Ammon's horn (tissue), 1 donor: ENCODE data around the gene NADK.
A peak's percentile ranks its signal among the peaks of the same experiment; 100 is the strongest.

Experiments used
- DNase-seq: peaks from one replicate; pipeline ENCODE4 v3.0.0-alpha.2; 2016; ENCODE audit warnings: low spot score

NADK gene

DNA sequence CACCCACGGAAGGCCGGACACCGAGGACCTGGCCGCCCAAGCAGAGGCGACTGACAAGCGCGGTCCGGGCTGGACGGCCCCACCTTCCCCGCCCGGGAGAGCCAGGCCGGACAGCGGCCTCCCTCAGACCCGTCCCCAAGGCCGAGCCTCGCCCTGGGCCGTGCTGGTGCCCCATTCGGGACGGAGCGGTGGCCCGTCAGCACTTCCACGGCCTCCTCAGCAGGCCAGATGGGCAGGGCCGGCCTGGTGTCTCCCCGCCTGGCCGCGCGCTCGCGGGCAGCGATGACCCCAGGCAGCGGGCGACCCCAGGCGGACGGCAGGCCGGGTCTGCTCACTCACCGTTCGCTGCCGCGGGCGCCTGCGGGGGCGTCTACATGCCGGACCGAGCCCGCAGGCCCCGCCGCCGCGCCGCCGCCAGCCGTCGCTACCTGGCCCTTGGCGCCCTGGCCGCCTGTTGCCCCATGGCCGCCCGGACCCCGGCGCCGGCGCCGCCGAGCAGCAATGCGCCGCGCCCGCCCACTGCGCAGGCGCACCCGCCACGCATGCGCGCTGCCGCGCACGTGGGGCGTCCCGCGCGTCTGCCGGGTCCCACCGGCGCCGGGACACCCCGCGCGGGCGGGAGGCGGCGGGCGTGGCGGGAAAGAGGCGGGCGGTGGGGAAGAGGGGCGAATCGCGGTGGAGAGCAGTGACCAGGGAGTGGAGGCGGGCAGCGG is at the start of gene NADK:
TSS of gene NADK (minus strand) at position 521 of the 713 bp plus-strand sequence. CDS start 13,064 bp downstream, outside the sequence.
- DNase-seq, result peak; percentile 51

DNA sequence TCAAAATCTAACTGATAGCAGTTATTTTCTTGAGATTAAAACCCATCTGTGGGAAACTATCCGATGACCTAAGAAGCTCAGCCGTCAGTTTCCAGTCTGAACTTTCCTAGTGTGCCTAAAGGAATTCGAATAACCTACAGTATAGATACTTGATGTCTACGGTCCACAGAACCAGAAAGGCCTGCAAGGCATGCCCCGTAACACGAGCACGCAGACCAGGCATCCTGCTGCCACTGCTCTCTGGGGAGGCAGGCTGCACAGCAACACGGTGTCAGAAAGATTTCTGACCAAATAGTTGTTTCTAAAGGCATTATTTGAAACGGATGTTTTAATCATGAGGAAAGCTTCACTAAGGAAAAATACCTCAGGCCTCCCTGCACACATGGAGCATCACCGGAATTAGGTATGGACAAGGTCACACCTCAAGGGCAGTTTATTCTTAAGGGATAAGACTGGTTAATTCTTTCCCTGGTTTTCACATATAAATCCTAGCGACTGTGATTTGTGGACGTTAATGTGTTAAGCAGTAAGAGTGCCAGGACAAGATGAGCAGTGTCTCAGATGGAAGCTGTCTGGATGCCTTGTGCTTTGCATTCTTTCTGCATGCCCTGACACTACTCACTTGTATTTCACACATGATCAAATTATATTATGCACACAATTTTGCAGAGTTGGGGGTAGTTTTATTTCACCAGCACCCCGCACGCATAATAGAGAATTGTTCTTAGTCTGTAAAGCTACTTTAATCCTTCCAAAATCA is 49.0 kb upstream of the NADK start:
- DNase-seq, result no peak

DNA sequence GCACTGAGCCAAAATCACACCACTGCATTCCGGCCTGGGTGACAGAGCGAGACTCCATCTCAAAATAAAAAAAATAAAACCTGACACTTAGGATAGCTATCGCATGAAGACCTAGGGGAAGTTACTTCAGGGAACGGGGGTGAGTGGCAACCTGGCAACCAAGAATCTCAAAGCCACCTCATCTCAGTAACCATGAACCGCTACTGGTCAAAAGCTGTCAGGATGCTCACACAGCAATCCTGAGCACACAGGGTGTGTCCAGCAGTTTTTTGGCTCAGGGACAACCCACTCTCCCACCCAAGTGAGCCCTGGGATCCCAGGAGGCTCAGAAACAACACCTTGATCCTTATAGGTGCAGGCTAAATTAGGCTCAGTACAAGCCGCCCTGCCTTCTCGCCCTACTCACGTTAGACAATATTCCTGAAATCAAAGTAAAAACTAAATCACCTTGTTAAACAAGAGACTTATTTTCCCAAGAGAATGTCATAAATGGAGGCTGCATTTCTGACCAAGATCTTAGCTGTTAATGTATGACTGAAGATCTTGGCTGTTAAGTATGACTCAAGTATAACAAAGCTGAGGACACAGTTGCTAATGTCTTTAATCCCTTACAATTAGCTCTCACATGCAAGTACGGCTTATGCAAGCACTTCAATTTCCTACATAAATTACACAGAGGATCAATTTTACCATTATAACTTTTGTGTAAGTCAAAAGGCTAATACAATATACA is 48.3 kb upstream of the NADK start:
- no peak for DNase-seq

DNA sequence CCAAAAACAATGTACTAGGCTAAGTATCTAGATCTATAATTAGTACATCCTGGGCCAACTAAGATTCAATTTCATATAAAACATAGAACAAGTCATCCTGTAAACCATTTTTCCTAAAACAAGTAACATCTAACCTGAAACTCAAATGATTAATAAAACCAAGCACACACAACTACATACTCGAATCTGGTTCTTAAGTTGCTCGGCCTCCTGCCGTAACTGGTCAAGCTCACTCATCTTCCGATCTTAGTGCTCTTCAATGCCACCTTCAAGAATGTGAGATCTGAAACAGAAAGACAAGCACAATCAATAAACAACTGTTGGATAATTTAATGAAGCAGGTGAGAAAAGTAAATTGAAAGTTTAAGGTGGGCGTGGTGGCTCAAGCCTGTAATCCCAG is 46.9 kb upstream of the NADK start:
- no peak for DNase-seq

- no peak for DNase-seq
Observed at GRCh38 chr1:1819762-1820161, 41.5 kb upstream of the NADK start.

DNA sequence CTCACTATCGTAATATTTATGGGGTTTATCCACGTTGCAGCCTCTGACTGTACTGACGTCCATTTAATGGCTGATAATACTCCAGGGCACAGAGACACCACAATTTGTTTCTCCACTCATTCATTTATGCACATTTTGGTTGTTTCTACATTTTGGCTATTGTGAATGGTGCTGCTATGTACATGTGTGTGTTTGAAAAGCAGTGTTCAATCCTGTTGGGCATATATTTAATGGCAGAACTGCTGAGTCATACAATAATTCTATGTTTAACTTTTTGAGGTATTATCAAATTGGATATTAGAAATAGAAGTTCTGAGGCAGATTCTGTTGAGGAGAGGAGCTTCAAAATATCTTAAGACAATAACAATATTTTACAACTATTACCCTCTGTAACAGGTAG is 39.0 kb upstream of the NADK start:
- no peak for DNase-seq

GRCh38 chr1:1815606-1816281 is 37.5 kb upstream of the NADK start:
- DNase-seq, result no peak

- no peak for DNase-seq
Observed at GRCh38 chr1:1809489-1809888, 31.2 kb upstream of the NADK start.

- no peak for DNase-seq
Observed at GRCh38 chr1:1808206-1808605, 29.9 kb upstream of the NADK start.

DNA sequence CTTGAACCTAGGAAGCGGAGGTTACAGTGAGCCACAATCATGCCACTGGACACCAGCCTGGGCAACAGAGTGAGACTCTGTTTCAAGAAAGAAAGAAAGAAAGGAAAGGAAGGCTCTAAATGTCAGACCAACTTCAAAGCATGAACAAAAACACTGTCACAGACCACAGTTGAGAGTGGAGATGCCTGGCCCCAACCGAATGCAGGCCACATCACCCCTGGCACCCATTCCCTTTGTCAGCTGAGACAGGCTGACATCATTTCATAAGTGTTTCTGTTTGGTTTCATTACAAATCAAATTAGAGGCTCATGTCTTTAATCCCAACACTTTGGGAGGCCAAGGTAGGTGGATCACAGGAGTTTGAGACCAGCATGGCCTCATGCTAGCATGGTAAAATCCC is 28.6 kb upstream of the NADK start:
- DNase-seq, result peak; percentile 58

GRCh38 chr1:1804301-1804700 is 26.0 kb upstream of the NADK start:
- no peak for DNase-seq

DNA sequence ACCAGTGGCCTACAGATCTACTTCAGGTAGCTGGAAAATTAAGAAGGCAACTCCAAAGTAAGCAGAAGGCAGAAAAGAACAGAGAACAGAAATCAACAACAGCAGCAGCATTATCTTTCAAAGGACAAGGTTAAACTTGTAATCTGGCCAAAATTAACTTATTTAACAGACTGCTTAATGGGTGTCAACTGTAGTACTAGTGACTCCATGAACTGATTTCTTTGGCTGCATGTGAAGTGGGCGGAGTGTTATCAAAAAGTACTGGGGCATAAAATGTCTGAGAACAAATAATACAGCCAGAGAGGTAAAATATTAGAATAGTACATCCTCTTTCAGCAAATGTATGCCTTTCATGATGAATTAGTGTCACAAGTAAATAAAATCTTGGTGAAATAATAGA is 24.6 kb upstream of the NADK start:
- no peak for DNase-seq

- DNase-seq, result no peak
Observed at GRCh38 chr1:1799716-1800115, 21.4 kb upstream of the NADK start.

- no peak for DNase-seq
Observed at GRCh38 chr1:1797731-1798341, 19.6 kb upstream of the NADK start.

DNA sequence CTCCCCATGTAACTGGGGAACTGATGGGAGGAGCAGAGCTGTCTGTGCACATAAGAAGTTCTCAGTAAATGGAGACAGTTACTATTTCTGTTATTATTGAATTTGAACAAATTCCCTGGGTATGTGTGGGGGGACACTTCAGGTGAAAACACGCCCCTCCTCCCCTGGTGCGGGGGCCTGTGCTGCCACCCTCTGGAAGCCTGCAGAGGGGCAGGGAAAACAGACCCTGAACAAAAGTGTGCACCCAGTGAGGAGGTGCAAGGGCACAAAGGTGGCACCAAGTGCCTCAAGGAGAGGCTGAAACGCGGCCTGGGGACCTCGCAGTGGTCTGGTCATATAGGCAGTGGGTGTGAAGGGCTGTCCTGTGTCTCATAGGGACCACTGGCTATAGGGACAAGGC is 18.2 kb upstream of the NADK start:
- no peak for DNase-seq

DNA sequence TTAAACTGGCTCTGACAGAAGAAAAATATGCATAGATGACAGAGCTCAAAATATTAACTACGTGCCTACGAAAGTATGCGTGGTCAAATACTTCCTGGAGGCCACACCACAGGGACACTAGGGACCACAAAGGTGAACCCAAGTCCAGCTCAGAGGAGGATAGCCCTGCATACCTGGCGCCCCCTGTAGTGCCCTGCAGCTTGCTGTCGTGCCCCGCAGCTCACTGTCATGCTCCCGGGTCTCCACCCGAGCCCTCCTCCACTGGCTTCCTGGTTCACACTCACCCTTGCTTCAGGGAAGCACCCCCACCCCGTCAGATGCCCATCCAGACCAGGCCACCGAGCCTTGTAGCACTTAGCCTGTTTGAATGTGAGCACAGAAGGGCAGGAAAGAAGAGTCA is 16.7 kb upstream of the NADK start:
- no peak for DNase-seq

DNA sequence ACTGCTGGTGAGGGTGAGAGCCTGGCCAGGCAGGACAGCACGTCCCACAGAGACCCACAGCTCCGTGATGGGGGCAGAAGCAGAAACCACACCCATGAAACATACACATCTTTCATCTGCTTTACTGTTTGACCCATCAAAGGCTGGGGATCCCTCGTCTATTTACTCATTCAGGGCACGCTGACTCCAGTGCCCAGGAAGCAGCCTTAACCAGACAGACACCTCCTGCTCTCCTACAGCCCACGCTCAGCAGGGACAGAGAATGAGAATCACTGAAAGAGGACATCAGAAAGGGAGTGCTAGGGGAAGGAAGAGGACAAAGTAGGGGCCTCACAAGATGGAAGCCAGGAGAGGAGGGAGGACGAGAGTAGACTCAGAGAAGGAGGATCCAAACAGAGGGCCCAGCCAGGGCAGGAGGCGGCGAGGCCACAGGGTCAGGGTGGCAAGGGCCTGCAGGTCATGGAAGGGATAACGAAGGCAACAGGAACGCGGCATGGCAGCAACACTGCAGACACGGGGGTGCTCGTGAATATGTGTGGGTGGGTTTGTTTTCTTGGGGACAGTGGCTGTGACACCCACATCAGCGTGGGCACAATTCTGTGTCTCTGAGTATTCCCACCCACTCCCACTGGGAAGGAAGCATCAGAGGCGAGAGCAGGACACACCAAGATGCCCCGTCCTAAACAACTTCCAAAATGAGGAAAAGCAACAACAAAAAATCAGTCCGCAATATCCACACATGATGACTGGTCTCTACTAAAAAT is 15.4 kb upstream of the NADK start:
- no peak for DNase-seq

- no peak for DNase-seq
Observed at GRCh38 chr1:1788646-1789431, 10.6 kb upstream of the NADK start.

DNA sequence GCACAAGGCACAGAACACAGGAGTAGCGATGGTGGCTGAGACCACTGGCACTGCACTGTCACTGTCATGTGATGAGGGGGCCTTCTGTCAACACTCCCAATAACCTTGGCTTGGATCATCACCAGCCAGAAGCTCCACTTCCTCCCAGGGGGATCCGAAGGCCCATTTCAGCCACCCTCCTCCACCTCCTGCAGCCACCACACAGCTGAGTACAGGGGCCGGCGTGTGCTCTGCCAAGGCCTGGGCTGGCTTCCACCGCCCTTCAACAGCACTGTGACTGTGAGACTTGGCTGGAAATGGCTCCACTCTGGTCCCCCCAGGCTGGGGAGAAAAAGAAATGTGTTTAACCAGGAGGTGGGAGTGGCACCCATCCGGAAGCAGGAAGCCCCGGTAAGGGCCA is 9.9 kb upstream of the NADK start:
- DNase-seq, result peak; percentile 62

DNA sequence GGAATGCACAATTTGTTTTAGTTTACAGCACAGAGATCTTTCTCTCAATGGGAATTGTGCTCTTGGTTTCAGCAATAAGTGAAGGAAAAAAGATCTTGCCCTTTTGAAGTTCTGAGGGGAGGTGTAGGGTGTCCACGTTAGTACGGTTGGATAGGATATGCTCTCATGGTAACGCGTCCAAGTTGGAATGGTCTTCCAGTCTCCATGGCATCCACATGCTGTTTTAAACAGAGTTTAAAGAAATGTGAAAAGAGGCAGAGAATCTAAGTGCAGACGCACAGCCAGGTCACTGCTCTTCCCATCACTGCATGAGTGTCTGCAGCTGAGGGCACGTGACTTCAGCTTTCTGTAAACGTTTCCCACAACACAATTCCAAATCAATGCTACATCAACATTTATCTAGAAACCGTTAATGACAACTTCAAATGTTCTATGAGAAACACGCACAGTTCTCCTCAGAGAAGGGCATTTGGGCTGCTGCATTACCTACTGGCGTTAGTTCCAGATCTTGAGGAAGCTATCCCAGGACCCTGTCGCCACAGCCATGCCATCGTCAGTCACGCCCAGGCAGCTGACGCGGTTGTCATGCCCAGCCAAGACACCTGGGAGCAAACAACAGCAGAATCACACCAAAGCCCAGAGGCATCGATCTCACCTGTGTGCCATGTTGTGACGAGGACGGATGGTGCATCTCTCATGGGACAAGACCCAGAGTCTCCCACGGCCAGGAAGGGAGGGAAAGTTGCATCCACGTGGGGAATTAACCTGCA is 8.8 kb upstream of the NADK start:
- no peak for DNase-seq
